Central memory CD4-positive, alpha-beta T cell (primary cell): Measurements from ENCODE around the gene CTNNBL1.

Source experiments
- DNase-seq: peaks from one replicate; pipeline ENCODE4 v3.0.0; 2022

The CTNNBL1 gene

DNA sequence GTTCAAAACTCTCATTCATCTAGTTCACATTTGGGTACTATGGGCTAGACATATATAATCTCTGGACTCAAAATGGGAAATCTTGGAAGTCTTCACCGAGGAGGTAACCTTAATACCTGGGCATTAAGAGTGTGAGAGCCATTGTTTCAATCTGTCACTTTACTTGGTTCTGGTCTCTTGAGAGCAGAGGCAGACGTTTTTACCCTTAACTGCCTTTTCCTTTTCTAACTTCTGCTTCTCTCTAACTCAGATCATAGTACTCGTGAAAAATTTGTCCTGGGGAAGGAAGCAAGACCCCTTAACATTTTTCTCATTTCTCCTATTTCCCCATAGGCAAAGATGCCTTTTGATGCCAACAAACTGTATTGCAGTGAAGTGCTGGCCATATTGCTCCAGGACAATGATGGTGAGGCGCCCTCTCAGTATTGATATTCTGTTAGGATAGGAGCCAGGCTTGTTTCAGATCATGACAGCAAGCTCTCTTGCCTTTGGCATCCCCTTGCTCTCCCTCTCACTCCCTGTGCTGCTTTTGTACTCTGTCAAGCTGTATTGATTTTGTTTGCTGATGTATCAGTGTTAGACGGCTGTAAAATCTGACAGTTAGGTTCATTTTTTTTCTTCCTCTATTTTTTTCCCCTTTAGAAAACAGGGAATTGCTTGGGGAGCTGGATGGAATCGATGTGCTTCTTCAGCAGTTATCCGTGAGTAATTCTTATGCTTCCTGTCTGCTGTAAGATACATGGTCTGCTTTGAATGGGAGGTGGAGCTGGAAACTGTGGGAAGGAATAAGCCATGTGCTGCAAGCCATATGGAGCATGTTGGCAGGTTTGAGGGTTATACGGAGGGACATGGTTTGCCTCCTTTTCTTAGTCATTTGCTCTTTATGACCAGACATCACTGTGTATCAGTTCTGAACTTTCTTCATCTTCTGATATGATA, 83.5 kb downstream of the CTNNBL1 start:
- no peak for DNase-seq

DNA sequence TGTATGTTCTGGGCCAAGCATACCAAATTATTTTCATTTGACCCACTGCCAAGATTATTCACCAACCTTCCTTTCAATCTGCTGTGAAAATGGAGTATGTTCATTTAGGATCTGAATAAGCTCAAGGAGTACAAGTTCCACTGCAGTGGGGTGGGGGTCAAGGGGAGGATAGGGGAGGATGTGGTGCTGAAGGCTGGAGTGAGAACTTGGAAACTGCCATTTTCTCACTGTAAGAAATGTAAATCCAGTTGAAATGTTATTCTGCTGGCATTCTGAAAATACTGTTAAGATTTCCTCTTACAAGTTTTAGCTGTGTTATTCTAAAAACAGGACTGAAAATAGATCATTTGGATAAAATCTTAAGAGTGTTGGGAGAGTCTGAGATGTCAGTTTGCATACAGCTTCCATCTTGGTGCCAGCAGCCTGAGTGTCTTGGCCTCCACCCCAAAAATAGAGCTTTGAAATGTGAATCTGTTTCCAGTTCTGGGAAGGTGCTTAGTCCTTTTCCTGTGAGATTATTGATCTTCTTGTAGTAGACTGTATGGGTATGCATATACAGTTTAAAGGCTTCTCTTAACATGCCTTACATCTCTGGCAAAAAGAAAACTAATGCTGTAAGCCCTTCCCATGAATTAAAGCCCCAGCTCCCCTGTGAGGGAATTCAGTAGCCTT, 84.3 kb downstream of the CTNNBL1 start:
- DNase-seq: no peak

DNA sequence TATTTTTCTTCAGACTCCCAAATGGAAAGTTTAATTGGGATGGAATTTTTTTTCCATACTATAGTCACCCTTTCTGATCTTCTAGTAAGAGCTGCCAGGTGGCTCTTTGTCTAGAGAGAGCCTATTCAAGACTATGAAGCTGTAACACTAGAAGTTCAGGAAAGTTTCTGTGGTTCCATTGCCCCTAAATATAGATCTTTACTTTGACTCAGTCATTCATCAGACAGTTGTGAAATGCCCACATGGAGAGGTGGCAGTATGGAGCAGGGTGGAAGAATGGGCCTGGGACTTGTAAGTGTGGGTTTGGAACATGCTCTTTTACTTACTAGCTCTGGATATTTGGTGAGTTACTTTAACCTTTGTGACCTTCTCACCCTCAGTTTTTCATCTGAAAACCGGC, 87.8 kb downstream of the CTNNBL1 start:
- no peak for DNase-seq

DNA sequence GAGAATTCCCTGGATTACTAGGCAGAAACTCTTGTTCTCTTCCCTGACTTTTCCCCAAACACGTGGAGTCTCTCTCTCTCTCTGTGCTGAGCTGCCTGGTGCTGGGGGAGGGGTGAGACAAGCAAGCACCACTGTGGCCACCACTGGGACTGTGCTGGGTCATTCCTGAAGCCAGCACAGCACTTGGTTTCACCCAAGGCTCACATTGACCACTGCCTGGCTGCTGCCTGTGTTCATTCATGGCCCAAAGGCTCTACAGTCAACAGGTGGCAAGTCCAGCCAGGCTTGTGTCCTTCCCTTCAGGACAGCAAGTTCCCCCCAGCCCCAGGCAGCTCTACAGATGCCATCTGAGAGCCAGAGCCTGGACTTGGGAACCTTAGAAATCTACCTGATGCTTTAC, 92.2 kb downstream of the CTNNBL1 start:
- no peak for DNase-seq

DNA sequence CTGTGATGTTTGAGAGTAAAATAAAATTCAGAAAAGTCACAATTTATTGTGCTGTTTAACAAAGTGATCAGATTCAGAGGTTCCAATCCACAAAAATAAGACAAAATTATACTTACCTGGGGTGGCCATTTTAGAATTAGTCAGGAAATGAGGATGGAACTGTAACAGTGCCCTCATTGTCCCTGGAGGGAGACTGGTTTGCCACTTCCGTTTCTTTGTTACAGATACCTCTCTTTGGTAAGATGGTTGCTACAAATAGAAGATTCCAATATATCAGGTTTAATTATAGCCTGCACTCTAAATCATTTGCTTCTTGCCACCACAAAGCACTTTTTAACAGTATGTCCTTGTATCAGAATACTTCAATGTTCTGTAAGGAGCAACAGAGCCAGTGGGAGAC, 95.6 kb downstream of the CTNNBL1 start:
- DNase-seq: no peak

DNA sequence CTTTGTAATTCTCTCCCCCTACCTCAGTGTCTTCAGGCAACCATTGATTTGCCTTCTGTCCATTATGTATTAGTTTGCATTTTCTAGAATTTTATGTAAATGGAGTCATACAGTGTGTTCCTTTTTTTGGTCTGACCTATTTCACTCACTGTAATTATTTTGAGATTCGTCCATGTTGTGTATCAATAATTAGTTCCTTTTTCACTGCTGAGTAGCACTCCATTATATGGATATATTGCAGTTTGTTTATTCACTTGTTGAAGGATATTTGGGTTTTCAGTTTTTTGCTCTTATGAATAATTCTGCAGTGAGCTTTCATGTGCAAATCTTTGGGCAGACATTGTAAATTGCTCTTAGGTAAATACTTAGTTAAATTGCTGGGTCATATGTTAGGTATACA, 97.1 kb downstream of the CTNNBL1 start:
- DNase-seq: no peak

DNA sequence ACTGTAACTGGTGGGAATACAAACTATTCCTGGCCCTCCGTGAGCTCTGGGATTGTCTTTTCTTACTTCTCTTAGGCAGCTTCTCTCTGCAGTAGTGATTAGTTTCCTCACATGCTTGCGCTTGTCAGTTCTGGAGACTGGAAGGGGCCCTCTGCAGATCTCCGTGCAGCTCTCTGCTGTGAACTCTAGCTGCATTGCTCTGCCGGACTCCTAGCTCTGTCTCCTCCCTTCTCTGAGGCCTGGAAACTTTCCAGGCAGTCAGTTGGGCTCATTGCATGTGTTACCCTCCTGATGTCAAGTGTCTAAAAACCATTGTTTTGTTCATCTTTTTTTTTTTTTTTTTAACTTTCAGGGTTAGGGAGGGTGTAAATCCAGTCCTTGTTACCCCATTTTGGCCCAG, 102.3 kb downstream of the CTNNBL1 start:
- DNase-seq: no peak

DNA sequence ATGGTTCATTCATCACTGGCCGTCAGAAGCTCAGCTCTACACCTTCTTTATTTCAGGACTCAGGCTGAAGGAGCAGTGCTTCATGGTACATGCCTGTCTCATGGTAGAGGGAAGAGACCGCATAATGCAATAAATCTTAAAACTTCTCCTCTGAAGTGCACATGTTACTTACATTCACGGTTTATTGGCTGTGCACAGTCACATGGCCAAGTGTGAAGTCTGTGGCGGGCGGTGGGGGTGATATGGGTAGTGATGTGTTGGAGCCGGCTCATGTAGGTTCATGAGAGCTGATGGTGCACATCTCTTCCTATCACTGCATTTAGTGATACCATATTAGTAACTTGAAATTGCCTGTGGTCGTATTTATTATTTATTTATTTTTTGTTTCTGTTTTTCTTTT, 102.9 kb downstream of the CTNNBL1 start:
- DNase-seq: no peak

DNA sequence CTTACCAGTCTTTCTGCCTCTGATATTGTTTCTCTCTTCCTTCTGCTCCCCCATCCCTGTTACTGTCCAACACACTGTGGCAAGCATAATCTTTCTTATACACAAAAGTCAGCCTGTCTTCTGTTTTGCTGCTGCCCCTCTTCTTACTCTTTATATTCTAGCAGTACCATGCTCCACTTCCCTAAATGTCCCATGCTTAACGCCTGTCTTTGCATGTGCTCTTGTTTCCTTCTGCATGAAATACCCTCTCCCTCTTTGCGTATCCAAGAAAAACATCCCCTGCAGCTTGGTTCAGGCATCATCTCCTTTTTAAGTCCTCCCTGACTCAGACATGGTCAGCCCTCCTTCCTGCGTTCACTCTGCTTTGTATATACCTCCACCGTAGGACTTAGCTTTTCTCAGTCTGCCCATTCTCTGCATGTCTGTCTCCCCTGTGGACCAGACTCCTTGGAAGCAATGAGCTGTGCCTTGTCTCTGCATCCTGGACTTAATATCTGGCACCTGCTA, 103.9 kb downstream of the CTNNBL1 start:
- no peak for DNase-seq

DNA sequence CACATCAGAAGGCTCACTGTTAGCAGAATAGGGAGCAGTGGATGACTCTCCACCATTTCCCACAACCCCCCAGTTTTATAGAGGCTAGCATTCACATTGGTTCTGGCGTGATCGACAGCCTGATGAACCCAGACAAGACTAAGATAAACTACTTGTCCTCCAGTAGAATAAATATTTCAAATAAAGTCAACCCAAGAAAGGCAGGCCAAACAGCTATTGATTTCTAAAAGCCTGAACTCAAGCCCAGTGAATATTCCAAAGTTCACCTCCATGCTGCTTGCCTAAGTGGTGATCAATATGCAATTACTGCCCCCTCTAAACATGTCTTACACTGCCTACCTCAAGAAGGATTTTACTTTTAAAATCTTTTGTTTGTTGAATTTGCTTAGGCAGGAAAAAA, 104.5 kb downstream of the CTNNBL1 start:
- DNase-seq: no peak

DNA sequence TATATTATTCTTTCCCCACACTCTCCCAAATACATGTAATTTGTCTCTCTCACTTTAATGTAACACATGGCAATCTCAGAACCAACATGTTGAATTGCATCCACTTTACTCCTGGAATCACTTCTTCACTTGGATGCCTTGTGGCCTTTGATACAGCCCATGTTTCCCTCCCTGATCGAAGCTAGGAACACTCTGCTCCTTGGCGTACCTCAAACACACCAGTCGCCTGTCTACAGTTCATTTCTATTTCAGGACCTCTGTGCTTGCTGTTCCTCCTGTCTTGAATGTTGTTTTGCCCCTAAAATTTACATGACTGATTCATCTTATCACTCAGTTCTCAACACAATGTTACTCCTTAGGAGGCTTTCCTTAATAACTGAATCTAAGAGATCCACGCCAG, 106.8 kb downstream of the CTNNBL1 start:
- no peak for DNase-seq

DNA sequence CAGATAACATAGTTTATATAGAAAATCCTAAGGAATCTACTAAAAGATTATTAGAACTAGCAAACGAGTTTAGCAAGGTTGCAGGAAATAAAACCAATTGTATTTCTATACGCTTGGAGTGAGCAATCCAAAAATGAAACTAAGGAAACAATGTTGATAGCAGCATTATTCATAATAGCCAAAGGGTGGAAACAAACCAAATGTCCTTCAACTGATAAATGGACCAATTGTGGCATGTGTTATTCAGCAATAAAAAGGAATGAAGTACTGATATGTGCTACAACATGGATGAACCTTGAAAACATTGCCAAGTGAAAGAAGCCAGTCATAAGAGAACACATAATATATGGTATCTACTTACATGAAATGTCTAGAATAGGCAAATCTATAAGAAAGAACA, 108.1 kb downstream of the CTNNBL1 start:
- DNase-seq: no peak

DNA sequence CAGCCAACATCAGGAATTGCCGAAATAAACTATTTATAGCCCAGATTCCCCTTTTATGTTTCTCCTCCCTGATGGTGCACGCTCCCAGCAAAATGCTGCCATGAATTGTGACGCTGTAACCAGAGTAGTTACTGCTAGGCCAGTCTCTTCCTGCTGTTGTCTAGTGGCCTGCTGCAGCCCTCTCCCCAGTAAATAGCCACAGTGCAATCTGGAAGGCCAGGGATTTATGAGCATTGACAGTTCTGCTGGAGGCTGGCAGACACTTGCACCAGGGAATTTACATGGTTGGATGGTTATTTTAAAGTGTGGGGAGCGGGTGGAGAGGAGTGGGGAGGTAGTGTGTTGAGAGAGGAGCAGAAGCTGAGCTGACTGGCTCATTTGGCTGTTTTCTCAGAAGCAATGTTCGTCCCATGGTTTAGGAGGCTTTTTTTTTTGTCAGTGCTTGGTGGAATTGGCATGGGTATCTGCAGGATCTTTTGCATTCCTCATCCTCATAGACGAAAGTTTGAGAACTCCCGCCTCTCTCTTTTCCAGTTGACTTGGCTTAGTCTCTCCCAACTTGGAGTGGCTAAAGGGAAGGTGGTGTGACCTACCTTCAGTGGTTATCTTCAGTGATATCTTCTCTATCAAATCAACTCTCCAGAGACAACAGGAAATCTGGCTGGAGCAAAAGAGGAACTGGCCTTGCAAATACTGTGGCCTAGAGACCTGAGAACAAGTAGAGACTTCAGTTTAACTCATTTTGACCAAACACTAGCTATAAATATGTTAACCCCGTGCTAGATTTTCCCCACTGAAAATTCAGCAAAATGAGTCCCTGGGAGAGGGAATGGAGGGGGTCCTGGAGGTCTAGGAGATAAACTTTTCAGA, 109.8 kb downstream of the CTNNBL1 start:
- DNase-seq: no peak

DNA sequence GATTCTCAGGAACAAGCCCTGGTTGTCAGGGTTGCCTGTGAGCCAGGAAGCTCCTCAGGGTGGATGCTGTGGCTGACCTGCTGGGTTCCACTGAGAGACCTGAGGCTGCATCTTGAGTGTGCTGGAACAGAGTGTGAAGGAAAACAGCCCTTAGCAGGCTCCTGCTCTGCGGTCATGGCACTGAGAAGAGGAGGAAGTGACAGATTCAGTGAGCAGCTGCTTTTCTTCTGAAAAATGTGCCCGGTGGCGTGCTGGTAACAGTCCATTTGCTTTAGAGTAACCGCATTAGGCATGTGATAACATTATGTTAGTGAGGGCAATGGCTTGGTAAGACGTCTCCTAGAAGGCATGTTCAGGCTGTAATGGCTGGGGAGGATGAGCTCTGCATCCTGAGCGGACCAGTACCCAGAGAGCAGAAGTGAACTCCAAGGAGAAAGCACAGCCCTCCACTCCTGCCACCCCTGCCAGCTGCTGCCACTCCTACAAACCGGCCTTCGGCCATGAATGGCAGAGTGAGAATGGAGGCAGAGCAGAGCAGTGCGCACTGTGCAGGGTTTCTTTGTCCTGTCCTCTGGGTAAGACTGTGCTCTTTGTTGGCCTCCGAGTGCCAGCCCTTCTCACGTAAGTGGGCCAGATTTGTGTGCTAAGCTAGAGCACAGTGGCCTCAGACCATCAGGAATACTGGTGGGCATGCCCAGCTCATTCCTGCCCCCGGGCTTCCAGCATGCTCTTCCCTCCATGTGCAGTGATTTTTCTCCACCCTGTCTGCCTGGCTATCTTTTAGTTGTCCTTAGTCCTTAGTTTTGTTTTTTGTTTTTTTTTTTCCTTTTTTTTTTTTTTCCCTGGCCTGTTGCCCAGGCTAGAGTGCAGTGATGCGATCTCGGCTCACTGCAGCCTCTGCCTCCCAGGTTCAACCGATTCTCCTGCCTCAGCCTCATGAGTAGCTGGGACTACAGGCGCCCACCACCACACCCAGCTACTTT, 111.0 kb downstream of the CTNNBL1 start:
- DNase-seq: no peak

DNA sequence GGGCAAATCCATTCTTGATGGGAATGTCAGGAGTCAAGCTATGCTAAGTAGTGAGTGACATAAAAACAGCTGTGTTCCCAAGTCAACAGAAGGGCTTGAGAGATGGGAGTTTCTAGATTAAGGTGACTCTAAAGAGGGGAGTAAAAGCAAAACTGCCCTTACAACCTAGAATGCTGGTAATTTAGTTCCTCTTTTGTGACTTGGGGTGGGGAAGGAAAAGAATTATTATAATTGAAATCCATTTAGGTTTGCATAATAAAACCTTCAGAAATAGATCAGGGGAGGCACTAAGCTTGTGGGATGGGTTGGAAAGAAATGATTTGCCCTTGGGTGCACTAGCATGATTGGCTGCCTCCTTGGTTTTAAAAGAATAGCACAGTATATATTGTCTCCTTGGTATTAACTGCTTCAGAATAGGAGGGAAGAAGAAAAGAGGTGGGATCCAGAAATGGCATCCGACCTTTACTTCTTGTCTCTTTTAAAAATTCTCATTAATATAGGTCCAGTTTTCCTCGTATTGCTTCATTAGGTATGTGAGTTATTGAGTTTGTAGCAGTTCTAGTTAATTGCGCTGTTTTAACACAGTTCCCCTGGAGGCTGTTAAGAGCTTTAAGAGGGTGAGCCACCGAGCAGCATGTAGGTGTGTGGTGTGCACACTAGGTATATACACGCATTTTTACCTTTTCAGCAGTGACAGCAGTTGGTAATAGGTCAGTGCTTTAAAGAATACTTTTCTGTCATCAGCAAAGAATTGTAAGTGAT, 113.8 kb downstream of the CTNNBL1 start:
- DNase-seq: no peak

DNA sequence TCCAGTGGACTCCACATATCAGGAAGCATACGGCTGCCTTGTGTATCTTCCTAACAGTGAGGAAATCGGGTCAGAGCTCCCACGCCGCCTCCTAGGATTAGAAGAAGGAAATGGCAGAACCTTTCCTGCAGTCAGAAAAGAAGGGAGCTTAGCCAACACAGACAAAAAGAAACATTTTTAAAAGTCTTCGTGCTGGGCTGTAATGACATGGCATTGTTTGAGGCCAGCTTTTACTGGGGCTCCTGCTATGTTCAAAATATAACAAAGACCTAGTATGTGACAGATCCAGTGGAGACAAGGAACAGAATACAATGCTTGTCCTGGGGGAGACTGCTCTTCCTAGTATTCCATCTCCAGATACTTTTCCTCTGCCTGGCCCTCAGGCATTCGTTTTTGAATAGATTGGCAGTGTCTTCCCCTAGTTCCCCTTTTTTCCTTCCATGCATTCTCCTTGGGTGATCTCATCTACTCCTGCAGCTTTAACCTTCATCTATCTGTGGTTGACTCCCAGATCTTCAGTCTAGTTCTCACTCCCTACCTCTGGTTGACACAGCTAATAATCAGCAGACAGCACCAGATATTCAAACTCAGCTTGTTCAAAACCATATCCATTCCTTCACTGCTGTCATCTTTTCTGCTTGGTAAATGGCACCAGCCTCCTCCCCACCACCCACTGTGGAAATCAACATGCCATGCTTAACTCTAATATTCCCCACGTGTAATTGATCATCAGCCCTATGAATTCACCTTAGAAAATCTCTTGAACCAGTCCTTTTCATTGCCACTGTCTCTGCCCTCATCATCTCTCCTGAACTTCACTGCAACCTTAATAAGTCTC, 114.6 kb downstream of the CTNNBL1 start:
- no peak for DNase-seq

DNA sequence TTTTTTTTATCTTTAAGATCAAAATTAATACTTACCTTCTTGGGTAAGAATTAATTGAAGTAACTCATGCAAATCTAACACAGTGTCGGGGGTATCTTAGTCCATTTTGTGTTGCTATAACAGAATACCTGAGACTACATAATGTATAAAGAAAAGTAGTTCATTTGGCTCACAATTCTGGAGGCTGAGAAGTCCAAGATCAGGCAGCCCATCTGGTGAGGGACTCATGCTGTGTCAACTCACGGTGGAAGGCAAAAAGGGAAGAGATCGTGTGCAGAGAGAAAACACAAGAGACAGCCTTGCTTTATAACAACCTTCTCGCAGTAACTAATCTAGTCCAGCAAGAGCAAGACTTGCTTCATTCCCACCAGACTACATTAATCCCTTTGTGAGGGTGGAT, 116.2 kb downstream of the CTNNBL1 start:
- no peak for DNase-seq

DNA sequence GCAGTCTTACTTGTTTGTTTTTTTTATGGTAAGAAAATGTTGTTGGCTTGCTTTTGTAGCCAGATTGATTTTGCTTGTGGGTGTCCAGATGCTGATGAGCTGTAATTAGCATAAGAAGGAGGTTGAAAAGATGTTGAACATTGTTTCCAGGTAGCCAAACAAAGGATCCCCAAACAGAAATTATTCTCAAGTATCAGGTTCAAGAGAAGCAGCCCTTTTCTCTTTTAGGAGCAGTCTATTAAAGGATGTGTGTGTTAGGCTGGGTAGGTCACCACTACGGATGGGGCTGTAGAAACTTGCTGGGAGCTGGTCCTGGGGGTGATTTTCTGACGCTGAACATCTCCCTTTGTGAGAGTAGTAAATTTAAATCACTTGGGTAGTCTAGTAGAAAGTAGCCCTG, 122.2 kb downstream of the CTNNBL1 start:
- DNase-seq: no peak

DNA sequence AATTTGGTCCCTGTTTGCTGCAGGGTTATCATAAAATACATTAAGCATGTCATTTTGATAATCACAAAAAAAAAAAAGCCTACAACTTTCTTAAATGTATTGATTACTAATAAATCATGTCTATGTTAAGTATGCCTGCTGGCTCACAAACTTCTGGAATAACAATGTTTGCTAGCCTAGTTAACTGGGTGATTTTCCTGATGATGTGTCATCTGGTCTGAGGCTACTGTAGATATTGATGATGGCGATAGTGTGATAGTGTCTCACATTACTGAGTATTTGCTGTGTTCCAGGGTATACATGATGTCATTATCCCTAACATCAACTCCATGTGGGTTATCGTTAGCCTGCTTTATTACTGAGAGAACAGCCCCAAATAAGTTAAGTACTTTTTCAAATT, 122.9 kb downstream of the CTNNBL1 start:
- no peak for DNase-seq

DNA sequence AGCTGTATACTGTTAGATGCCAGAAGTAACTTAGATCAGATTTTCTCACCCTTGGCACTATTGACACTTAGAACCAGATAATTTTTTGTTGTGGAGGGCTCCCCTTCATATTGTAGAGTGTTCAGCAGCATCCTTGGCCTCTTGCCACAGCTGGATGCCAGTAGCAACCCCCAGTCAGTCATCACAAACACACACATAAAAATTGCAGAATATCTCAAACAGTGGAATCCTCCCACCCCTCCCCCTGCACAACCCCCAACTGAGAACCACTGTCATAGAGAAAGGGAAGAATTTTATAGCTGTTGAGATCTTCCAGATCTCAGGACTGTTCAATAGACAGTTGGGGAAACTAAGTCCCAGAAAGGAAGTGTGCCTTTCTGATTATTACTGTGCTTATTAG, 127.9 kb downstream of the CTNNBL1 start:
- DNase-seq: no peak
